Tibial nerve (tissue), 4 donors: ENCODE results near the gene SATB2.

Experiments
- EP300 ChIP-seq, 2 donors: sonication (generic); formaldehyde crosslinking; IDR thresholded peaks; one replicate each; pipeline ENCODE4 v1.6.1; 2017; ENCODE audit warnings: antibody characterized with exemption in 2 of 2, mild to moderate bottlenecking in 1 of 2
- POLR2A ChIP-seq, 2 donors: fragments of 450-650 bp; IDR thresholded peaks; one replicate each; pipeline ENCODE4 v1.6.1; 2017; ENCODE audit warnings: antibody characterized with exemption in 2 of 2, mild to moderate bottlenecking in 2 of 2, moderate library complexity in 2 of 2
- TF ChIP-seq, protein P1 (sequence below), 5 experiments: fragments of 200-600 bp in 3 of 5; fragments of 450-650 bp in 2 of 5; sonication (generic) in 3 of 5; IDR thresholded peaks; one replicate each; pipeline ENCODE4 v1.5.1; 2016 to 2019; ENCODE audit warnings: antibody characterized with exemption in 5 of 5, mild to moderate bottlenecking in 3 of 5, moderate library complexity in 2 of 5

DNA sequence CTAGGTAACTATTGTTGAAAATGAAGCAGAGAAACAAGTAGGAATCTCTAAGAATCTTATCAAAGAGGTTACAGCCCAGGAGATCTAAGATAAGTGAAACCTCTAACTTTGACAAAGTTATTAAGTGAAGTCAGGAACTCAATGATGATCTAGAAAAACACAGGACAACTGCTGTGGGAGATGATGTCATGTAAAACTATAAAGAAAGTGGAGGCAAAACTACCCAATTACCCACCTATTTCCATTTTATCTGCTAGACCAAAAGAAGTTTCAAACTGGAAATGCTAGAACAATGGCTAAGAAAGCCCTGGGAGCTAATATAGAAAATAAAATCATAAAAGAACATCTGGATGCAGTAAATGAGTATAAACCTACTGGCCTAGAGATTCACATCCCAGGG is 50.3 kb downstream of the SATB2 start:
- TF ChIP-seq, protein P1, sequence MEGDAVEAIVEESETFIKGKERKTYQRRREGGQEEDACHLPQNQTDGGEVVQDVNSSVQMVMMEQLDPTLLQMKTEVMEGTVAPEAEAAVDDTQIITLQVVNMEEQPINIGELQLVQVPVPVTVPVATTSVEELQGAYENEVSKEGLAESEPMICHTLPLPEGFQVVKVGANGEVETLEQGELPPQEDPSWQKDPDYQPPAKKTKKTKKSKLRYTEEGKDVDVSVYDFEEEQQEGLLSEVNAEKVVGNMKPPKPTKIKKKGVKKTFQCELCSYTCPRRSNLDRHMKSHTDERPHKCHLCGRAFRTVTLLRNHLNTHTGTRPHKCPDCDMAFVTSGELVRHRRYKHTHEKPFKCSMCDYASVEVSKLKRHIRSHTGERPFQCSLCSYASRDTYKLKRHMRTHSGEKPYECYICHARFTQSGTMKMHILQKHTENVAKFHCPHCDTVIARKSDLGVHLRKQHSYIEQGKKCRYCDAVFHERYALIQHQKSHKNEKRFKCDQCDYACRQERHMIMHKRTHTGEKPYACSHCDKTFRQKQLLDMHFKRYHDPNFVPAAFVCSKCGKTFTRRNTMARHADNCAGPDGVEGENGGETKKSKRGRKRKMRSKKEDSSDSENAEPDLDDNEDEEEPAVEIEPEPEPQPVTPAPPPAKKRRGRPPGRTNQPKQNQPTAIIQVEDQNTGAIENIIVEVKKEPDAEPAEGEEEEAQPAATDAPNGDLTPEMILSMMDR (IDR thresholded peaks at IDR 0.05) = no peak
- TF ChIP-seq EP300 (IDR thresholded peaks at IDR 0.05) (no peak), POLR2A (IDR thresholded peaks at IDR 0.05) (no peak)
